Prostate gland (tissue), 2 donors: ENCODE data around the gene DPYSL5. TPM values are rescaled to one million over a fixed set of nuclear protein-coding genes. Genes with fewer than 3 reads are reported as not detected.

Experiments
- DNase-seq: peaks from one replicate; pipeline ENCODE4 v3.0.0-alpha.2; 2019; ENCODE audit warnings: low spot score
- H3K27ac ChIP-seq, 2 donors: fragments of 200-600 bp; sonication (generic); 2 replicates each; pipeline ENCODE4 v1.5.1; 2017 to 2019
- H3K27me3 ChIP-seq: fragments of 200-600 bp; sonication (generic); replicated peaks from 2 replicates; pipeline ENCODE4 v1.5.1; 2019; ENCODE audit not compliant: insufficient read depth
- H3K36me3 ChIP-seq, 2 donors: fragments of 200-600 bp; sonication (generic); 1 replicate in 1 of 2; 2 replicates in 1 of 2; pipeline versions ENCODE4 v1.5.1 to v1.8.1; 2017 to 2019
- H3K4me1 ChIP-seq: fragments of 200-600 bp; sonication (generic); replicated peaks from 2 replicates; pipeline ENCODE4 v1.5.1; 2019
- H3K4me3 ChIP-seq, 2 donors: fragments of 200-600 bp; sonication (generic); 2 replicates each; pipeline ENCODE4 v1.5.1; 2017 to 2019
- H3K9me3 ChIP-seq: fragments of 200-600 bp; sonication (generic); 2 replicates; pipeline ENCODE4 v1.5.1; 2017
- CTCF ChIP-seq, 4 experiments: fragments of 200-600 bp in 2 of 4; fragments of 450-650 bp in 2 of 4; sonication (generic) in 2 of 4; IDR thresholded peaks; 1 replicate in 3 of 4; 2 replicates in 1 of 4; pipeline ENCODE4 v1.5.1; 2016 to 2019; ENCODE audit warnings: antibody characterized with exemption in 4 of 4, mild to moderate bottlenecking in 2 of 4, moderate library complexity in 2 of 4
- POLR2A ChIP-seq: fragments of 450-650 bp; IDR thresholded peaks from one replicate; pipeline ENCODE4 v1.6.1; 2016; ENCODE audit warnings: antibody characterized with exemption, mild to moderate bottlenecking
- POLR2AphosphoS5 ChIP-seq: sonication (generic); formaldehyde crosslinking; IDR thresholded peaks from one replicate; pipeline ENCODE4 v1.6.1; 2017; ENCODE audit warnings: antibody characterized with exemption
- WGBS: methylation state at CpG from one replicate; pipeline ENCODE4 v1.1.5; 2018; 5-methylcytosine and 5-hydroxymethylcytosine counted together
- intact Hi-C: fragments of 100-400 bp; cut with DNase I; formaldehyde crosslinking; loops from one replicate; pipeline ENCODE4 v1.14.2; 2022
- total RNA-seq, 2 donors: library from RNA; depleted of rRNA; stranded (reverse); fragments of >200 nt; gene quantifications; one replicate each; pipeline ENCODE4 v1.1.0, GENCODE V29; 2016

DPYSL5 gene
- total RNA-seq, 2 donors from 2014 or later = 1.2 TPM; not detected in 1

- Histone ChIP-seq H3K4me3 (no peak overlapping the region), H3K9me3 (no peaks in the 10 kb centered on the region), H3K27ac (no peak overlapping the region), H3K4me1 (no peaks in the 10 kb centered on the region), H3K36me3 (no peaks in the 10 kb centered on the region), H3K27me3 (no peaks in the 10 kb centered on the region)
- DNase-seq = no peak
- intact Hi-C loops = no loop called here
- TF ChIP-seq POLR2A (no peak), POLR2AphosphoS5 (no peak), CTCF (IDR thresholded peaks at IDR 0.05) (no peak)
- 85% methylated on average over 7 of the region's 7 CpGs for WGBS
These were observed 27.0 kb upstream of the DPYSL5 start for GRCh38 chr2:26820932-26821331.

- WGBS = 91% methylated on average over 6 of the region's 6 CpGs
- TF ChIP-seq CTCF (IDR thresholded peaks at IDR 0.05) (no peak), POLR2A (no peak), POLR2AphosphoS5 (no peak)
- no peaks in the 10 kb centered on the region for H3K4me1 ChIP-seq
- no peaks in the 10 kb centered on the region for H3K27me3 ChIP-seq
- H3K9me3 ChIP-seq = no peaks in the 10 kb centered on the region
- H3K4me3 ChIP-seq = no peak overlapping the region
- H3K36me3 ChIP-seq = no peaks in the 10 kb centered on the region
- intact Hi-C loops = no loop called here
- no peak for DNase-seq
- H3K27ac ChIP-seq = no peak overlapping the region
These were observed 25.1 kb upstream of the DPYSL5 start for GRCh38 chr2:26822877-26823276.

- 46% methylated on average over 6 of the region's 6 CpGs for WGBS
- no peaks in the 10 kb centered on the region for H3K27me3 ChIP-seq
- H3K27ac ChIP-seq = no peak overlapping the region
- TF ChIP-seq POLR2AphosphoS5 = no peak
- no peak for TF ChIP-seq CTCF (IDR thresholded peaks at IDR 0.05)
- TF ChIP-seq POLR2A = no peak
- H3K4me3 ChIP-seq = no peak overlapping the region
- H3K4me1 ChIP-seq = no peaks in the 10 kb centered on the region
- no peaks in the 10 kb centered on the region for H3K9me3 ChIP-seq
- no peaks in the 10 kb centered on the region for H3K36me3 ChIP-seq
- intact Hi-C loops = no loop called here
- DNase-seq = no peak
These were observed 9.6 kb upstream of the DPYSL5 start for GRCh38 chr2:26838121-26838906.

GRCh38 chr2:26840937-26841610, 6.9 kb upstream of the DPYSL5 start:
- intact Hi-C loops = no loop called here
- H3K4me1 ChIP-seq = no peaks in the 10 kb centered on the region
- no peak overlapping the region for H3K27ac ChIP-seq
- H3K27me3 ChIP-seq = no peaks in the 10 kb centered on the region
- no peak overlapping the region for H3K4me3 ChIP-seq
- H3K9me3 ChIP-seq = no peaks in the 10 kb centered on the region
- DNase-seq = no peak
- TF ChIP-seq POLR2A (no peak), POLR2AphosphoS5 (no peak), CTCF (IDR thresholded peaks at IDR 0.05) (no peak)
- 73% methylated on average over 4 of the region's 4 CpGs for WGBS
- no peaks in the 10 kb centered on the region for H3K36me3 ChIP-seq
